K562 (cell line): Measurements from ENCODE around the gene ANKRD10. TPM values are rescaled to one million over a fixed set of nuclear protein-coding genes. Genes with fewer than 3 reads are reported as not detected.

Experiments
- ARNT ChIP-seq, 2 experiments: fragments of 450-650 bp; IDR thresholded peaks; 2 replicates each; pipeline ENCODE4 v1.6.1; 2016; ENCODE audit warnings: mild to moderate bottlenecking in 1 of 2
- BRCA1 ChIP-seq, 2 experiments: fragments of 450-650 bp in 1 of 2; sonication (generic) in 1 of 2; formaldehyde crosslinking in 1 of 2; IDR thresholded peaks; 2 replicates each; pipeline versions ENCODE4 v1.5.0 to v1.6.1; 2017 to 2020; ENCODE audit warnings: mild to moderate bottlenecking in 1 of 2, missing genetic modification reagents in 1 of 2
- CCNT2 ChIP-seq: IDR thresholded peaks from 2 replicates; pipeline ENCODE4 v1.6.1; 2011; ENCODE audit warnings: borderline replicate concordance, low read depth, mild to moderate bottlenecking, moderate library complexity, mixed read lengths, low read length; ENCODE audit not compliant: insufficient read length; ENCODE audit errors: extremely low read depth
- HNRNPK ChIP-seq: fragments of 200-400 bp; formaldehyde crosslinking; IDR thresholded peaks from one replicate; pipeline ENCODE4 v1.6.1; 2018; ENCODE audit warnings: mild to moderate bottlenecking, low read depth, low read length; ENCODE audit not compliant: poor library complexity, severe bottlenecking
- KAT7 ChIP-seq: sonication (generic); formaldehyde crosslinking; IDR thresholded peaks from 2 replicates; pipeline ENCODE4 v1.8.0; 2022; ENCODE audit warnings: missing genetic modification reagents, mild to moderate bottlenecking, borderline replicate concordance
- KDM1A ChIP-seq, 2 experiments: fragments of 450-650 bp; IDR thresholded peaks; 2 replicates each; pipeline ENCODE4 v1.6.1; 2016; ENCODE audit warnings: mild to moderate bottlenecking in 2 of 2
- KDM2B ChIP-seq: fragments of 250-450 bp; sonication (Bioruptor Pico); IDR thresholded peaks from 2 replicates; pipeline ENCODE4 v1.8.0; 2021; ENCODE audit warnings: mild to moderate bottlenecking, moderate library complexity
- KLF16 ChIP-seq: IDR thresholded peaks from 2 replicates; pipeline ENCODE4 v1.6.1; 2016; ENCODE audit warnings: antibody characterized with exemption
- NCOR1 ChIP-seq: fragments of 450-650 bp; IDR thresholded peaks from 2 replicates; pipeline ENCODE4 v1.6.1; 2016; ENCODE audit warnings: mild to moderate bottlenecking, moderate library complexity
- NFXL1 ChIP-seq: fragments of 450-650 bp; formaldehyde crosslinking; IDR thresholded peaks from 2 replicates; pipeline ENCODE4 v1.4.0; 2021; ENCODE audit warnings: mild to moderate bottlenecking
- SRSF7 ChIP-seq: fragments of 200-400 bp; formaldehyde crosslinking; optimal IDR thresholded peaks from 2 replicates; pipeline ENCODE3; 2017; ENCODE audit warnings: mild to moderate bottlenecking, low read depth, low read length
- TAF9B ChIP-seq: fragments of 450-650 bp; IDR thresholded peaks from 2 replicates; pipeline ENCODE4 v1.6.1; 2018; ENCODE audit warnings: mild to moderate bottlenecking; ENCODE audit not compliant: partially characterized antibody
- ZFX ChIP-seq: sonication (generic); formaldehyde crosslinking; IDR thresholded peaks from 2 replicates; pipeline ENCODE4 v1.8.0; 2022; ENCODE audit warnings: mild to moderate bottlenecking, missing genetic modification reagents, moderate library complexity
- ZNF583 ChIP-seq: fragments of 250-450 bp; sonication (Bioruptor Pico); IDR thresholded peaks from 2 replicates; pipeline ENCODE4 v1.4.0; 2020
- ZNF695 ChIP-seq: fragments of 450-650 bp; formaldehyde crosslinking; IDR thresholded peaks from 2 replicates; pipeline ENCODE4 v1.4.0; 2020; ENCODE audit warnings: mild to moderate bottlenecking, moderate library complexity
- polyA plus RNA-seq, 8 experiments: library from polyadenylated mRNA; depleted of rRNA in 4 of 8; stranded (reverse) in 5 of 8; unstranded in 3 of 8; fragments of >200 nt; fragmentation: Nextera tagmentation in 2 of 8; fragmentation: Illumina TruSeq in 1 of 8; extraction: Ambion mirVana in 2 of 8; extraction: Trizol in 1 of 8; gene quantifications; 2 replicates each; pipeline versions ENCODE4 v1.2.1 to v1.2.3, GENCODE V29; 2011 to 2014; ENCODE audit warnings: inconsistent platforms in 1 of 8, missing spikeins in 1 of 8
- total RNA-seq, 7 experiments: library from RNA; depleted of rRNA in 6 of 7; stranded (reverse); fragments of >200 nt in 6 of 7; fragmentation: Illumina TruSeq in 2 of 7; extraction: Trizol in 2 of 7; gene quantifications; 2 replicates each; pipeline versions ENCODE4 v1.2.1 to v1.2.3, GENCODE V29; 2011 to 2021; ENCODE audit warnings: low replicate concordance in 1 of 7
- TF ChIP-seq, protein P1 (sequence below): fragments of 450-650 bp; IDR thresholded peaks from 2 replicates; pipeline ENCODE4 v1.6.1; 2016; ENCODE audit warnings: mild to moderate bottlenecking, moderate library complexity
- TF ChIP-seq, protein P2 (sequence below): fragments of 450-650 bp; formaldehyde crosslinking; IDR thresholded peaks from 2 replicates; pipeline ENCODE4 v1.4.0; 2022; ENCODE audit warnings: missing genetic modification characterization

Gene ANKRD10
- total and polyA plus RNA-seq, 9 of the 15 experiments (the other 6 are each of a cell fraction or from before 2014, with no cell fraction given), result 21.7 to 183 (median 45.0) TPM

DNA sequence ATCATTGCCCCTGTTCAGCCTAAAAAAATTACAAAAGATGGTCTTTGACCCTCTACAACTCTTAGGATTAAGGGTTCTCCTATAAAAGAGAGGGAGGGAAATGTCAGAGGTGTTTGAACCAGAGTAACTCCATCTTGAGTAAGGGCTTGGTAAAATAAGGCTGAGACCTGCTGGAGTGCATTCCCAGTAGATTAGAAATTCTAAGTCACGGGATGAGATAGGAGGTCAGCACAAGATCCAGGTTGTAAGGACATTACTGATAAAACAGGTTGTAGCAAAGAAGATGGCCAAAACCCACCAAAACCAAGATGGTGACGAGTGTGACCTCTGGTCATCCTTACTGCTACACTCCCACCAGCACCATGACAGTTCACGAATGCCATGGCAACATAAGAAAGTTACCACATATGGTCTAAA is 48.7 kb upstream of the ANKRD10 start (continued):
- TF ChIP-seq TAF9B (no peak), NCOR1 (no peak), ZNF583 (CRISPR knock-in tag) (peak; percentile 99), BRCA1 (IDR thresholded peaks at IDR 0.05) (no peak), BRCA1 (CRISPR knock-in tag; IDR thresholded peaks at IDR 0.05) (no peak), SRSF7 (no peak), ARNT (IDR thresholded peaks at IDR 0.05) (no peak), HNRNPK (no peak), ZFX (no peak), CCNT2 (no peak), KDM2B (CRISPR knock-in tag) (peak; percentile 94), KAT7 (CRISPR knock-in tag) (no peak), KDM1A (IDR thresholded peaks at IDR 0.05) (0 out of 4 replicates have a peak, but pooled peaks of 1 of the 2 experiments have one; percentile 12), ZNF695 (no peak), NFXL1 (CRISPR knock-in tag) (peak; percentile 89), KLF16 (no peak)
- TF ChIP-seq, protein P1, sequence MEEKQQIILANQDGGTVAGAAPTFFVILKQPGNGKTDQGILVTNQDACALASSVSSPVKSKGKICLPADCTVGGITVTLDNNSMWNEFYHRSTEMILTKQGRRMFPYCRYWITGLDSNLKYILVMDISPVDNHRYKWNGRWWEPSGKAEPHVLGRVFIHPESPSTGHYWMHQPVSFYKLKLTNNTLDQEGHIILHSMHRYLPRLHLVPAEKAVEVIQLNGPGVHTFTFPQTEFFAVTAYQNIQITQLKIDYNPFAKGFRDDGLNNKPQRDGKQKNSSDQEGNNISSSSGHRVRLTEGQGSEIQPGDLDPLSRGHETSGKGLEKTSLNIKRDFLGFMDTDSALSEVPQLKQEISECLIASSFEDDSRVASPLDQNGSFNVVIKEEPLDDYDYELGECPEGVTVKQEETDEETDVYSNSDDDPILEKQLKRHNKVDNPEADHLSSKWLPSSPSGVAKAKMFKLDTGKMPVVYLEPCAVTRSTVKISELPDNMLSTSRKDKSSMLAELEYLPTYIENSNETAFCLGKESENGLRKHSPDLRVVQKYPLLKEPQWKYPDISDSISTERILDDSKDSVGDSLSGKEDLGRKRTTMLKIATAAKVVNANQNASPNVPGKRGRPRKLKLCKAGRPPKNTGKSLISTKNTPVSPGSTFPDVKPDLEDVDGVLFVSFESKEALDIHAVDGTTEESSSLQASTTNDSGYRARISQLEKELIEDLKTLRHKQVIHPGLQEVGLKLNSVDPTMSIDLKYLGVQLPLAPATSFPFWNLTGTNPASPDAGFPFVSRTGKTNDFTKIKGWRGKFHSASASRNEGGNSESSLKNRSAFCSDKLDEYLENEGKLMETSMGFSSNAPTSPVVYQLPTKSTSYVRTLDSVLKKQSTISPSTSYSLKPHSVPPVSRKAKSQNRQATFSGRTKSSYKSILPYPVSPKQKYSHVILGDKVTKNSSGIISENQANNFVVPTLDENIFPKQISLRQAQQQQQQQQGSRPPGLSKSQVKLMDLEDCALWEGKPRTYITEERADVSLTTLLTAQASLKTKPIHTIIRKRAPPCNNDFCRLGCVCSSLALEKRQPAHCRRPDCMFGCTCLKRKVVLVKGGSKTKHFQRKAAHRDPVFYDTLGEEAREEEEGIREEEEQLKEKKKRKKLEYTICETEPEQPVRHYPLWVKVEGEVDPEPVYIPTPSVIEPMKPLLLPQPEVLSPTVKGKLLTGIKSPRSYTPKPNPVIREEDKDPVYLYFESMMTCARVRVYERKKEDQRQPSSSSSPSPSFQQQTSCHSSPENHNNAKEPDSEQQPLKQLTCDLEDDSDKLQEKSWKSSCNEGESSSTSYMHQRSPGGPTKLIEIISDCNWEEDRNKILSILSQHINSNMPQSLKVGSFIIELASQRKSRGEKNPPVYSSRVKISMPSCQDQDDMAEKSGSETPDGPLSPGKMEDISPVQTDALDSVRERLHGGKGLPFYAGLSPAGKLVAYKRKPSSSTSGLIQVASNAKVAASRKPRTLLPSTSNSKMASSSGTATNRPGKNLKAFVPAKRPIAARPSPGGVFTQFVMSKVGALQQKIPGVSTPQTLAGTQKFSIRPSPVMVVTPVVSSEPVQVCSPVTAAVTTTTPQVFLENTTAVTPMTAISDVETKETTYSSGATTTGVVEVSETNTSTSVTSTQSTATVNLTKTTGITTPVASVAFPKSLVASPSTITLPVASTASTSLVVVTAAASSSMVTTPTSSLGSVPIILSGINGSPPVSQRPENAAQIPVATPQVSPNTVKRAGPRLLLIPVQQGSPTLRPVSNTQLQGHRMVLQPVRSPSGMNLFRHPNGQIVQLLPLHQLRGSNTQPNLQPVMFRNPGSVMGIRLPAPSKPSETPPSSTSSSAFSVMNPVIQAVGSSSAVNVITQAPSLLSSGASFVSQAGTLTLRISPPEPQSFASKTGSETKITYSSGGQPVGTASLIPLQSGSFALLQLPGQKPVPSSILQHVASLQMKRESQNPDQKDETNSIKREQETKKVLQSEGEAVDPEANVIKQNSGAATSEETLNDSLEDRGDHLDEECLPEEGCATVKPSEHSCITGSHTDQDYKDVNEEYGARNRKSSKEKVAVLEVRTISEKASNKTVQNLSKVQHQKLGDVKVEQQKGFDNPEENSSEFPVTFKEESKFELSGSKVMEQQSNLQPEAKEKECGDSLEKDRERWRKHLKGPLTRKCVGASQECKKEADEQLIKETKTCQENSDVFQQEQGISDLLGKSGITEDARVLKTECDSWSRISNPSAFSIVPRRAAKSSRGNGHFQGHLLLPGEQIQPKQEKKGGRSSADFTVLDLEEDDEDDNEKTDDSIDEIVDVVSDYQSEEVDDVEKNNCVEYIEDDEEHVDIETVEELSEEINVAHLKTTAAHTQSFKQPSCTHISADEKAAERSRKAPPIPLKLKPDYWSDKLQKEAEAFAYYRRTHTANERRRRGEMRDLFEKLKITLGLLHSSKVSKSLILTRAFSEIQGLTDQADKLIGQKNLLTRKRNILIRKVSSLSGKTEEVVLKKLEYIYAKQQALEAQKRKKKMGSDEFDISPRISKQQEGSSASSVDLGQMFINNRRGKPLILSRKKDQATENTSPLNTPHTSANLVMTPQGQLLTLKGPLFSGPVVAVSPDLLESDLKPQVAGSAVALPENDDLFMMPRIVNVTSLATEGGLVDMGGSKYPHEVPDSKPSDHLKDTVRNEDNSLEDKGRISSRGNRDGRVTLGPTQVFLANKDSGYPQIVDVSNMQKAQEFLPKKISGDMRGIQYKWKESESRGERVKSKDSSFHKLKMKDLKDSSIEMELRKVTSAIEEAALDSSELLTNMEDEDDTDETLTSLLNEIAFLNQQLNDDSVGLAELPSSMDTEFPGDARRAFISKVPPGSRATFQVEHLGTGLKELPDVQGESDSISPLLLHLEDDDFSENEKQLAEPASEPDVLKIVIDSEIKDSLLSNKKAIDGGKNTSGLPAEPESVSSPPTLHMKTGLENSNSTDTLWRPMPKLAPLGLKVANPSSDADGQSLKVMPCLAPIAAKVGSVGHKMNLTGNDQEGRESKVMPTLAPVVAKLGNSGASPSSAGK, result no peak
- TF ChIP-seq, protein P2, sequence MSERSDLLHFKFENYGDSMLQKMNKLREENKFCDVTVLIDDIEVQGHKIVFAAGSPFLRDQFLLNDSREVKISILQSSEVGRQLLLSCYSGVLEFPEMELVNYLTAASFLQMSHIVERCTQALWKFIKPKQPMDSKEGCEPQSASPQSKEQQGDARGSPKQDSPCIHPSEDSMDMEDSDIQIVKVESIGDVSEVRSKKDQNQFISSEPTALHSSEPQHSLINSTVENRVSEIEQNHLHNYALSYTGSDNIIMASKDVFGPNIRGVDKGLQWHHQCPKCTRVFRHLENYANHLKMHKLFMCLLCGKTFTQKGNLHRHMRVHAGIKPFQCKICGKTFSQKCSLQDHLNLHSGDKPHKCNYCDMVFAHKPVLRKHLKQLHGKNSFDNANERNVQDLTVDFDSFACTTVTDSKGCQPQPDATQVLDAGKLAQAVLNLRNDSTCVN, result peak; percentile 83; the same call in 1 of the 2 replicates
